Gastrocnemius medialis (tissue), 4 donors: Measurements from ENCODE around the gene MEGF6. TPM values are rescaled to one million over a fixed set of nuclear protein-coding genes. Genes with fewer than 3 reads are reported as not detected.

Source experiments
- ATAC-seq, 2 donors: fragments of 150-250 bp; one replicate each; pipeline ENCODE4 v1.9.1; 2016
- DNase-seq, 2 donors: peaks; one replicate each; pipeline ENCODE4 v3.0.0-alpha.2; 2019
- H3K27ac ChIP-seq, 4 donors: fragments of 200-600 bp; sonication (generic); 1 replicate in 1 of 4; 2 replicates in 3 of 4; pipeline ENCODE4 v1.5.1; 2016 to 2018; ENCODE audit warnings: mild to moderate bottlenecking in 2 of 4, moderate library complexity in 1 of 4
- H3K27me3 ChIP-seq, 3 donors: fragments of 200-600 bp; sonication (generic) in 2 of 3; 1 replicate in 1 of 3; 2 replicates in 2 of 3; pipeline versions ENCODE4 v1.5.1 to v1.6.0; 2016 to 2019; ENCODE audit warnings: mild to moderate bottlenecking in 1 of 3, moderate library complexity in 1 of 3
- H3K36me3 ChIP-seq, 2 donors: fragments of 200-600 bp; sonication (generic) in 1 of 2; one replicate each; pipeline ENCODE4 v1.5.1; 2017 to 2018
- H3K4me1 ChIP-seq, 2 donors: fragments of 200-600 bp; sonication (generic) in 1 of 2; one replicate each; pipeline ENCODE4 v1.5.1; 2016 to 2017; ENCODE audit warnings: mild to moderate bottlenecking in 2 of 2
- H3K4me3 ChIP-seq, 4 donors: fragments of 200-600 bp; sonication (generic) in 3 of 4; 1 replicate in 1 of 4; 2 replicates in 3 of 4; pipeline ENCODE4 v1.5.1; 2016 to 2019; ENCODE audit warnings: mild to moderate bottlenecking in 2 of 4
- H3K9me3 ChIP-seq, 3 donors: fragments of 200-600 bp; sonication (generic) in 2 of 3; 1 replicate in 1 of 3; 2 replicates in 2 of 3; pipeline ENCODE4 v1.5.1; 2016 to 2019
- CTCF ChIP-seq, 5 experiments: fragments of 450-650 bp in 3 of 5; fragments of 200-600 bp in 2 of 5; sonication (generic) in 2 of 5; IDR thresholded peaks in 4 of 5; conservative IDR thresholded peaks in 1 of 5; 1 replicate in 4 of 5; 2 replicates in 1 of 5; pipeline ENCODE4 v1.5.1; 2016 to 2019; ENCODE audit warnings: antibody characterized with exemption in 5 of 5, mild to moderate bottlenecking in 3 of 5, moderate library complexity in 3 of 5
- POLR2A ChIP-seq, 2 donors: fragments of 450-650 bp; IDR thresholded peaks; one replicate each; pipeline ENCODE4 v1.6.1; 2017; ENCODE audit warnings: antibody characterized with exemption in 2 of 2, mild to moderate bottlenecking in 2 of 2, moderate library complexity in 2 of 2
- in situ Hi-C, 4 donors: fragments of 200-750 bp; cut with MboI; loops; one replicate each; pipeline versions ENCODE4 v1.15.0 to v1.8.0; 2017; ENCODE audit warnings: low sequenced_read_pairs in 4 of 4
- intact Hi-C: fragments of 100-400 bp; cut with DNase I; formaldehyde crosslinking; loops from one replicate; pipeline ENCODE4 v1.15.1; 2023; ENCODE audit warnings: low total_unique reads
- total RNA-seq, 4 donors: library from RNA; depleted of rRNA; stranded (reverse); fragments of >200 nt; gene quantifications; one replicate each; pipeline versions ENCODE4 v1.1.0 to v1.2.3, GENCODE V29; 2016

The MEGF6 gene
- total RNA-seq, 4 donors from 2014 or later, result 1.9 to 5.7 (median 4.9) TPM

- Histone ChIP-seq H3K27me3 (peaks cover 45 to 48% (median 47%) of the 10 kb centered on the region in 3 donors), H3K36me3 (peaks cover 0 to 19% of the 10 kb centered on the region in 2 donors), H3K9me3 (no peaks in the 10 kb centered on the region), H3K4me3 (peak overlapping the region; percentile 78 to 93 (median 90)), H3K27ac (no peak overlapping the region), H3K4me1 (peaks cover 11 to 21% of the 10 kb centered on the region in 2 donors)
- DNase-seq (no peak), ATAC-seq (no peak)
- intact Hi-C loops, result loop anchor here (1.0 kb wide), 1 partner anchor 26 kb away; no protein-coding TSS in a partner anchor
- in situ Hi-C loops, result no loop called here
- TF ChIP-seq POLR2A (IDR thresholded peaks at IDR 0.05), result no peak
- no peak for TF ChIP-seq CTCF (IDR thresholded peaks at IDR 0.05 in 4 of 5, conservative IDR thresholded peaks at IDR 0.05 in 1 of 5)
These were observed 39.1 kb upstream of the MEGF6 start for GRCh38 chr1:3650248-3651025.

- peak within 1 kb of the TSS; percentile 37 to 78 (median 60) for H3K27ac ChIP-seq
- DNase-seq (peak; percentile 77 to 83), ATAC-seq (peak; percentile 93 to 98)
- peaks cover 0 to 21% of the 10 kb centered on the region in 2 donors for H3K36me3 ChIP-seq
- peaks cover 11 to 21% of the 10 kb centered on the region in 2 donors for H3K4me1 ChIP-seq
- TF ChIP-seq CTCF (IDR thresholded peaks at IDR 0.05 in 4 of 5, conservative IDR thresholded peaks at IDR 0.05 in 1 of 5) (no peak), POLR2A (IDR thresholded peaks at IDR 0.05) (peak; percentile 69 to 76)
- peak within 1 kb of the TSS; percentile 78 to 93 (median 90) for H3K4me3 ChIP-seq
- in situ Hi-C loops, result no loop called here
- peaks cover 38 to 41% (median 39%) of the 10 kb centered on the region in 3 donors for H3K27me3 ChIP-seq
- H3K9me3 ChIP-seq, result no peaks in the 10 kb centered on the region
- intact Hi-C loops, result loop anchor here (1.0 kb wide), 1 partner anchor 25 kb away; no protein-coding TSS in a partner anchor
These were observed 38.3 kb upstream of the MEGF6 start, which contains the start of gene WRAP73 for GRCh38 chr1:3649342-3650247. Gene WRAP73 (minus strand): TSS chr1:3650103. CDS start chr1:3649999, 104 bp downstream.

- in situ Hi-C loops, result no loop called here
- peaks cover 13 to 15% (median 14%) of the 10 kb centered on the region in 3 donors for H3K27me3 ChIP-seq
- no peak for ATAC-seq
- H3K9me3 ChIP-seq, result no peaks in the 10 kb centered on the region
- DNase-seq, result no peak
- H3K36me3 ChIP-seq, result peaks cover 0 to 24% of the 10 kb centered on the region in 2 donors
- no peak for TF ChIP-seq POLR2A (IDR thresholded peaks at IDR 0.05)
- no peak for TF ChIP-seq CTCF (IDR thresholded peaks at IDR 0.05 in 4 of 5, conservative IDR thresholded peaks at IDR 0.05 in 1 of 5)
- peaks cover 11 to 21% of the 10 kb centered on the region in 2 donors for H3K4me1 ChIP-seq
- H3K27ac ChIP-seq, result no peak overlapping the region
- intact Hi-C loops, result no loop called here
- H3K4me3 ChIP-seq, result no peak overlapping the region
These were observed 35.3 kb upstream of the MEGF6 start for GRCh38 chr1:3646596-3646995.

- in situ Hi-C loops (no loop called here), intact Hi-C loops (no loop called here)
- Histone ChIP-seq H3K27me3 (peaks cover 5 to 7% (median 6%) of the 10 kb centered on the region in 3 donors), H3K36me3 (peaks cover 0 to 24% of the 10 kb centered on the region in 2 donors), H3K27ac (no peak overlapping the region), H3K4me3 (no peak overlapping the region), H3K4me1 (peaks cover 11 to 20% of the 10 kb centered on the region in 2 donors), H3K9me3 (no peaks in the 10 kb centered on the region)
- ATAC-seq (no peak), DNase-seq (no peak)
- TF ChIP-seq CTCF (IDR thresholded peaks at IDR 0.05 in 4 of 5, conservative IDR thresholded peaks at IDR 0.05 in 1 of 5), result no peak
- TF ChIP-seq POLR2A (IDR thresholded peaks at IDR 0.05), result no peak
These were observed 34.5 kb upstream of the MEGF6 start for GRCh38 chr1:3645666-3646355.
